H1 (cell line): ENCODE results near the gene QSOX1. TPM values are rescaled to one million over a fixed set of nuclear protein-coding genes. Genes with fewer than 3 reads are reported as not detected.

Experiments
- ATF2 ChIP-seq: IDR thresholded peaks from 2 replicates; pipeline ENCODE4 v1.6.1; 2012; ENCODE audit warnings: low read length, inconsistent platforms
- CHD7 ChIP-seq: fragments of 300-600 bp; sonication (generic); IDR thresholded peaks from 2 replicates; pipeline ENCODE4 v1.7.1; 2012; ENCODE audit warnings: low read length, moderate library complexity, mild to moderate bottlenecking, inconsistent platforms; ENCODE audit not compliant: insufficient replicate concordance
- KDM5A ChIP-seq: fragments of 200-600 bp; IDR thresholded peaks from 2 replicates; pipeline ENCODE4 v1.7.1; 2012; ENCODE audit warnings: mild to moderate bottlenecking, low read length, inconsistent platforms, mixed read lengths
- SP1 ChIP-seq: IDR thresholded peaks from 2 replicates; pipeline ENCODE4 v1.6.1; 2011; ENCODE audit warnings: low read depth, low read length
- polyA plus RNA-seq, 7 experiments: library from polyadenylated mRNA; depleted of rRNA in 3 of 7; stranded (reverse) in 5 of 7; unstranded in 2 of 7; fragments of >200 nt in 5 of 7; fragments of 200-250 nt in 2 of 7; gene quantifications; 1 replicate in 5 of 7; 2 replicates in 1 of 7; 4 replicates in 1 of 7; pipeline versions ENCODE4 v1.2.1 to v1.2.3, GENCODE V29; 2011 to 2013; ENCODE audit warnings: missing spikeins in 2 of 7, mixed read lengths in 2 of 7
- total RNA-seq: library from RNA; stranded (reverse); fragmentation: NEBNext Ultra II Directional; extraction: Animal tissue kit (Norgen Biotek cat#: 25700); gene quantifications from 2 replicates; pipeline ENCODE4 v1.2.1, GENCODE V29; 2021

The QSOX1 gene
- total and polyA plus RNA-seq, 2 of the 8 experiments (the other 6 are each of a cell fraction or from before 2014, with no cell fraction given), result 97.7 to 123 TPM

GRCh38 chr1:180153032-180153431, 1.6 kb upstream of the QSOX1 start (continued):
- TF ChIP-seq CHD7, result no peak
- TF ChIP-seq ATF2, result no peak
- TF ChIP-seq KDM5A, result no peak
- no peak for TF ChIP-seq SP1
